ENCODE results near the gene DNAH5.
A peak's percentile ranks its signal among the peaks of the same experiment; 100 is the strongest.
"Not testable (repeated sequence)": the region's sequence is repeated elsewhere in the genome, so short reads cannot be mapped to it uniquely, and the experiment has no call there.

The DNAH5 gene

GRCh38 chr5:13843175-13843846 is 101.2 kb downstream of the DNAH5 start:
- DNase-seq (ENCODE audit: low read depth, low spot score) = no peak

GRCh38 chr5:13833440-13833839 is 111.0 kb downstream of the DNAH5 start:
- DNase-seq (ENCODE audit: low read depth, low spot score) = no peak

DNA sequence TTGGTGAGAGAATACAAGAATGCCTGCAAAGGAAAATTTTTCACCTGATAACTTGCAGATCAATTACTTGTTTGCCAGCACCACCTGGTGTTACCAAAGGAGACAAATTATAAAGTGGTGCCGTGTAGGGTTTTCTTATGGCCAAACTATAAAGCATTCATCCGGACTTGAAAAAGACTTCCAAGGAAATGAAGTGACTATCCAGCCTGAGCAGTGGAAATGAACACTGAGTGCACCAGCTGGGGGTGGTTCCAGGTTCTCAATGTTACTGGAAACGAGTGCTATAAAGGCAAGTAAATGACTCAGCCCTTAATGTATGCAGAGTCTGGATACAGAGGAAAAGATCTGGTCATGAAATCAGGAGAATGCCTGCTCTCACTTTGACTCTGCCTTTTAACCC is 113.1 kb downstream of the DNAH5 start:
- no peak for DNase-seq (ENCODE audit: low read depth, low spot score)

- no peak for DNase-seq (ENCODE audit: low read depth, low spot score)
Observed at GRCh38 chr5:13830536-13830935, 114.0 kb downstream of the DNAH5 start.

GRCh38 chr5:13821366-13821765 is 123.1 kb downstream of the DNAH5 start:
- no peak for DNase-seq (ENCODE audit: low read depth, low spot score)

GRCh38 chr5:13816126-13816525 is 128.4 kb downstream of the DNAH5 start:
- DNase-seq (ENCODE audit: low read depth, low spot score) = no peak

GRCh38 chr5:13814301-13814700 is 130.2 kb downstream of the DNAH5 start:
- DNase-seq (ENCODE audit: low read depth, low spot score) = no peak

- DNase-seq (ENCODE audit: low read depth, low spot score) = no peak
Observed at GRCh38 chr5:13809921-13810320, 134.6 kb downstream of the DNAH5 start.

GRCh38 chr5:13804336-13804735 is 140.2 kb downstream of the DNAH5 start:
- no peak for DNase-seq (ENCODE audit: low read depth, low spot score)

- DNase-seq (ENCODE audit: low read depth, low spot score) = not testable (repeated sequence)
Observed at GRCh38 chr5:13798569-13798968, 145.9 kb downstream of the DNAH5 start.

DNA sequence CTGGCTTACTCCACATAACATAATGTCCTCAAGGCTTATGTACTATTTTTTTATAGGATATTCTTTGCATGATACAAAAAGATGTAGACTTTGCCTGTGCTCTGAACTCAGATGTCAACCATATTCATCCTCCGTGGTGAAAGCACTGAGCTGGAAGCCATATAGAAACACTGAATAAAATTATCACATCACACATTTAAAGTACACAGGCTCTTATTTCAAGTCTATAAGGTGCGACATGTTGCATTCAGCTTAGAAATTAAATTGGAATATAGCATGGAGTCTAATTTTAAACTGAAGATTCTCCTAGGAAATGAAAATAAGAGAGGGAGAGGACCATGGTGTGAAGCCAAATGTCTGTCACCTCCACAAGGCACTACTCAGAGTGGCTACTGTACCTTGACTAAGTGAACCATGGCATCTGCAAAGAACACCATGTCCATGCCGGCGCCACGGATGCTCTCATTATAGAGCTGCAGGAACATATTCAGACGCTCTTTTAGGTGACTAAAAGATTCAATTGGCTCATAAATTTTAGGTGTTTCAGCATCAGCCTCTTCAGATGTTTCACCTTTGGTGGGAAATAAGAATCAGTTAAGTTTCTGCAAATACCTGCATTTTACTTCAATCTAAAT is 158.6 kb downstream of the DNAH5 start:
- no peak for DNase-seq (ENCODE audit: low read depth, low spot score)

DNA sequence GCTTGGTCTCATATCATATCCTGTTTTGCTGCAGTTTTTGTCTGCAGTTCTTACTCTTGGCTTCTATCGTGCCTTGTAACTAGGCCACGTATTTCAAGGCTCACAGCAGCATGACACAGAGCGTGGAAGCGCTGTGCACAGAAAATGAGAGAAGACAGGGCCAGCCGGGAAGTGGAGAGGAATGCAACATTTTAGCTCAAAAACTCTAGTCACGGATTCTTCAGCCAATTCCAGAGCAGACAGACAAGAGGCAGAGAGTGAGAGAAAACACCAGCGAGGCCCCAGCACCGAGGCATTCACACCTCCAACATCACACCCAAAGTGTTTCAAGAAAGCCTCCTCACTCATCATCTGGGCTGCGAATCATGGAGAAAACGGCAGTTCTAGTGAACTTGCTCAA is 160.8 kb downstream of the DNAH5 start:
- no peak for DNase-seq (ENCODE audit: low read depth, low spot score)

DNA sequence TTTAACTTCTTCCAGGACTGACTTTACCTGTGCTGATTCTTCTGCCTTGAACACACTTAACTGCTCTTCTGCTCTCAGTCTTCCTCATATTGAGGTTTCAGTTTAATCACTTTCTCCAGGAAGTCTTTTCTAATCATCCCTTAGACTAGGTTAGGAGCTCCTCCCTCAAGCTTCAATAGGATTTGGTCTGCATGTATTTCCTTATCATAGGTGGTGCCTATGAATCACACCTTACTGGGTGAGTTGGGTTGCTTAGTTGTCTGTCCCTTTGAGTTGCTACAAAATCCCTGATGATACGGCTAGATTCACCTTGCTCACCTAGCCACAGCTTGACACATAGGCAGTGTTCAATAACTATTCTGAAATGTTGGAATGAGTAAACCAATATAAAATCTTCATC is 164.4 kb downstream of the DNAH5 start:
- no peak for DNase-seq (ENCODE audit: low read depth, low spot score)

DNA sequence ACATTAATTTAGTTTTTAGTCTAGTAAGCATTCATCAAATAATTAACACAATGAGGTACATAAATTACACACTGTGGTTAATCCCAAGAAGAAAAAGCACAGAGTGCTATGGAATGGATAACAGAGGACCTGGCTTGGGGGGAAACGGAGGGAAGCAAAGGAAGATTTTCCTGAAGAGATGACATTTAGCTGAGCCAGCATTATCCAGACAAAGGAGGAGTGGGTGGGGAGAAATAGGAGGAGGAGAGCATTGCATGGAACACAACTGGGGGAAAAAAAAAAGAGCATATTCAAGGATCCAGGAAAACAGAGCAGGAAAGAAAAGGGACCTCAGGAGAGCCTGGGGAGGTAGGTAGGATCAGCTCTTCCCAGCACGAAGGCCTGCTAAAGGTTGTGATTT is 170.8 kb downstream of the DNAH5 start:
- no peak for DNase-seq (ENCODE audit: low read depth, low spot score)

DNA sequence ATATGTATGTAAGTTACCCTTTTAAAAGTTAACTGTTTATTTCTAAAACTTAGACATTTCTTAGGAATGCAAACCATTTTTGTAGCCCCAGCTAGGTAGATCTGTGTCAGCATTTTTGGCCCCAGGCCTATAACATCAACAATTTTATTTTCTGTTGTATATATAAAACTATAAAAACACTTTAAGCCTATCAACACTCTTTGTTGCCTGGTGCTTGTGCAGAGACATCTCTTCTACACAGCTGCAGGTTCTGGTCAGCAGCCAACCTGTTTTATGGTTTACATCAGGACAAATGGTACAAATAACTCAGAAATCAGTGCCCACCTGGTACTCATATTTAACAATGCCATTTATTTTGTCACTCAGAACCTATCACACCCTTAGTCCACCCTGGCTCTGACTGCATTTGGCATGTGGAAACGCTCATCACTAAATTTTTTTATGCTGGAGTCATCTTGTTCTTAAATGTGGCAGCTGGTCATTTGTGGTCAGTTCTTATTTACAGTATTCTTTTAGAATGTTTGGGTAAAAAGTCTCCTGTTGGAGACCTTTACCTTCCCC is 173.4 kb downstream of the DNAH5 start:
- DNase-seq (ENCODE audit: low read depth, low spot score) = no peak

DNA sequence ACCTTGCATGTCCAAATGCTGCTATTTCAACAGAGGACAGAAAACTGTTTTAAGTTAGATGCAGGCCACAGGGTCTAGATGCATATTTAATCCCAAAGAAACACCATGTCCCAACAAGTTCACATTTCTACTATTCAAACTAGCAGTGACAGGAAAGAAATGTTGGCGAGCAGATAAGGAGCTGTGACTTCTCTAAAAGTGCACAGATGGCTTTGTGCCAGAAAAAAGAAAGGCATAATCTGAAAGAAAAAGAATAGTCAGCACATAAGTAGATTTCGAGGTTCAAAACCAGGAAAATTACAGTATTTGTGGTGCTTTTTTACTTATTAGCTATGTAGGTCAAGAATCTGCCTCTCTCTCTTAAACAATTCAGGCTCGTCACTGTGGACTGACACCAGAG is 178.3 kb downstream of the DNAH5 start:
- no peak for DNase-seq (ENCODE audit: low read depth, low spot score)

DNA sequence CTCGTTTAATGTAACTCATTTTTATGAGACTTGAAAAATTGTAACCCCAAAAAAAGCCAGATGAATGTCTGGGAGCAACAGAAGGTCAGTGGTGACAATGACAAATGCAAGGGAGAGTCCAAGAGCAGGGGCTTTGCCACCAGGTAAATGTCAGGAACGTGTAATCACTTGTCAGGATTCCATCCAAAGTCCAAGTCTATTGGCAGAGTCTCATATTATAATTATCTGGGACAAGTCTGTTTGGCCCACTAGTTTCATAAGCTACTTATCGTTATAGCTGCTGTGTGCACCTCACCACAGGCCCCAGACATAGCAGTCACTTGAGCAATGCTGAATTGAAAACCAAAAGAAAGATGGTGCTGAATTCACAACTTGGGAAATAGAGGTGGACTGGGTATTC is 180.8 kb downstream of the DNAH5 start:
- DNase-seq (ENCODE audit: low read depth, low spot score) = no peak

GRCh38 chr5:13749766-13750165 is 194.7 kb downstream of the DNAH5 start:
- DNase-seq (ENCODE audit: low read depth, low spot score) = no peak

GRCh38 chr5:13746026-13746425 is 198.5 kb downstream of the DNAH5 start:
- DNase-seq (ENCODE audit: low read depth, low spot score) = no peak

DNA sequence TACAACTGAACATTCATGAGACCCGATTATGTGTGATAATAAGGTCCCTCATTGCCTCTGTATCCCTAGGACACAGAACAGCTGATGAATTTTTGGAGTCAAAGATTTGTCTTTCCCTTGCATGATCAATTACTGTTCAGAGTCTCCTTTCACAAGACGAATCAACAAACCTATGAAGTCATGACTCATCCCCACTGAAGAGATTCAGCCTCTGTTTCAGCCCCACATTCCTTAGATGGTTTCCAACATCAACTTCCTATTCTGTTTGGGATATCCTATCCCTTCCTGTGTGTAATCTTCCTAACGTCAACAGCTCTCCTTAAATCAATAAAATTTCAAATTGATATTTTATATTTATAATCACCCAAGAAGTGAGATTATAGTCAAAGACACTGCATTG is 199.0 kb downstream of the DNAH5 start:
- DNase-seq (ENCODE audit: low read depth, low spot score) = peak; percentile 23

- DNase-seq (ENCODE audit: low read depth, low spot score) = no peak
Observed at GRCh38 chr5:13740471-13740870, 204.0 kb downstream of the DNAH5 start.

GRCh38 chr5:13739479-13739878 is 205.0 kb downstream of the DNAH5 start:
- DNase-seq (ENCODE audit: low read depth, low spot score) = no peak

GRCh38 chr5:13735691-13736090 is 208.8 kb downstream of the DNAH5 start:
- DNase-seq (ENCODE audit: low read depth, low spot score) = no peak

All from iPS DF 19.7 (cell line).